HG03439 (cell line): ENCODE results near the gene GRK7.
A peak's percentile ranks its signal among the peaks of the same experiment; 100 is the strongest.

ENCODE experiments used
- ATAC-seq: cut with Tn5 transposase; IDR thresholded peaks from one replicate; pipeline ENCODE4 v1.9.1; 2021; ENCODE audit warnings: mild to moderate bottlenecking, moderate library complexity; ENCODE audit not compliant: unreplicated experiment

The GRK7 gene, protein sequence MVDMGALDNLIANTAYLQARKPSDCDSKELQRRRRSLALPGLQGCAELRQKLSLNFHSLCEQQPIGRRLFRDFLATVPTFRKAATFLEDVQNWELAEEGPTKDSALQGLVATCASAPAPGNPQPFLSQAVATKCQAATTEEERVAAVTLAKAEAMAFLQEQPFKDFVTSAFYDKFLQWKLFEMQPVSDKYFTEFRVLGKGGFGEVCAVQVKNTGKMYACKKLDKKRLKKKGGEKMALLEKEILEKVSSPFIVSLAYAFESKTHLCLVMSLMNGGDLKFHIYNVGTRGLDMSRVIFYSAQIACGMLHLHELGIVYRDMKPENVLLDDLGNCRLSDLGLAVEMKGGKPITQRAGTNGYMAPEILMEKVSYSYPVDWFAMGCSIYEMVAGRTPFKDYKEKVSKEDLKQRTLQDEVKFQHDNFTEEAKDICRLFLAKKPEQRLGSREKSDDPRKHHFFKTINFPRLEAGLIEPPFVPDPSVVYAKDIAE (N-terminal part only)

DNA sequence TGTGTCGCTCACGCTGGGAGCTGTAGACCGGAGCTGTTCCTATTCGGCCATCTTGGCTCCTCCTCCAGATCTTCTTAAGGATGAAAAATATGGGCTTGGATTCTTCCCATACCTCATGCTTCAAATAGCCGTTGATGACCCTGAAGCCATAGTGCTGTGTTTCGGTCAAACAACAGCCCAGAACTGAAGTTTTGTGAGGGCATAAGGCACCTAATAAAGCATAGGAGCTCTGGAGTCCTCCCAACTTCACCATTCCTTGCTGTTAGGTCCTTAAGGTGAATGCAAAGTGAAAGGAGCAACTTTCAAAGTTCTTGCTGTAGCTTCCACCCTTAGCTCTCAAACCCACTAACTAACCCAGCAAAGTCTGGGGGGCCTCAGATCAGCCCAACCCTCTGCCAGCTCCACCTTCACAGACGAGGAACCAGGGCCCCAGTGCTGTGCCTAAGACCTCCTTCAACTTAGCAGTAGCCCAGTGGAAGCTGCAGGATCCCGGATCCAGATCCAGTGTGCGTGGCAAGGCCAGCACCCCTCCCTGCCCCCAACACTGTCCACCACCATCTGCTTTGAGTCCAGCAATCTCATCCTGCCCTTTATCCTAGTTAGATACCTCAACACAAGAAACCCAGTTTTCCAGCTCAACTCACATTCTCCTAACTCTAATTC, at the start of gene GRK7:
Gene GRK7 (plus strand): TSS at position 321 of the 663 bp plus-strand sequence. CDS start 14,877 bp downstream, outside the sequence.
- ATAC-seq, result no peak

DNA sequence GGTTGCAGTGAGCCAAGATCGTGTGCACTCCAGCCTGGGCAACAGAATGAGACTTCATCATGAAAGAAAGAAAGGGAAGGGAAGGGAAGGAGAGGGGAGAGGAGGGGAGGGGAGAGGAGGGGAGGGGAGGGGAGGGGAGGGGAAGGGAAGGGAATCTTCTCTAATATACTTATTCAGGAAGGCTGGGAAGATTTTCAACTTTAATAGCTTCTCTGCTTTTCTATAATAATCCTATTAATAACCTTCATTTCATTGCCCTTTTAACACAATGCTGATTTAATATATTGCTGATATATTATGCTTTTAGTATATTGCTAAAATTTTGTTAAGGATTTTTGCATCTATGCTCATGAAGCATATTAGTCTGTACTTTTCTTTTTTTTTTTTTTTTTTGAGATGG, 48.5 kb upstream of the GRK7 start:
- no peak for ATAC-seq

DNA sequence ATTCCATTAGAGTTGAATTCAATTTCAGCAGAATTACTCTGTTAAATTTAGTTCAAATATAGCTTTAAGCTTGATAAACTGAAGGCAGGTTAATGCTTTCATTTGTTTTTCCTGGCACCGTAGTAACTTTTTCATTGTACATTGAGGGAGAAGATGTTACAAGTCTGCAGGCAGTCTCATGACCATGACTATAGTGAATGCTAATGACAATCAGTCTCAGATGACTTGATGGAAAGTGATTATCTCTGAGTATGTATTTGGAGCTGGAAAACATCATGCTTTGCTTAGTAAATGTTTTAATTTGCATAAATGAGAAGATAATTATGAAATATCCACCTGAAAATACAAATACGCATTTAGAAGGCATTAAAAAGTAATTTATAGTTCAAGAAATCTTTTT, 41.1 kb upstream of the GRK7 start:
- no peak for ATAC-seq

DNA sequence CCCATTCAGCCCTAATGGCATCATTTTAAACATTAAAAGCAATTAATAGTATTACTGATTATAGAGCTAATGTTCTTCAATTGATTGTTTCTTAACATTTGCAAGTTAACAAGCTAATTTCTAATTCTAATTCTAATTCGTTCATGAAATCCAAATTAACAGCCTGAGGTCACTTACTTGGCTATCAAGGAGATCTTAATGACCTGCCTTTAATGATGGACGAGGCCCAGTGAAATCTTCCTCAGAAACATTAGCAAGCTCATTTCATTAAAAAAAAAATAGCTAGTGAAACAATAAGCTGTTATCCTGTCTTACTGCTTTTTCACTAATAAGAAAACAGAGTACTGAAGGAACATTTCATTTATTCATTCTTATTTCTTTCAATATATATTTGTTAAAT, 40.6 kb upstream of the GRK7 start:
- ATAC-seq, result no peak

DNA sequence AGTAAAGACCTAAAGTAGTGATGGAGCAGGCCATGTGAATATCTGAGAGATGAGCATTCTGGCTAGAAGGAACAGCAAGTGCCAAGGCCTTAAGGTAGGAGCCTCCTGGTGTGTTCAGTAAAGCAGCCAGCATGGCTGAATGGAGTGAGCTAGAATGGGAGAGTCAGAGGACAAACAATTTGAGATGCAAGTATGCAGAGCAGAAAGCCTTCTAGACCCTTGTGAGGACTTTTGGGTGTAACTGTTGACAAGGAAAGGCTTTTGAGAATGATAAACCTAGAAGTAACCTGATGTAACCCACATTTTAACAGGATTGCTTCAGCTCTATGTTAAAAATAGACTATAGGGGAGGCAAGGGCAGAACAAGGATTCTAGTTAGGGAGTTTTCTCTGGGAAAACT, 40.0 kb upstream of the GRK7 start:
- no peak for ATAC-seq

DNA sequence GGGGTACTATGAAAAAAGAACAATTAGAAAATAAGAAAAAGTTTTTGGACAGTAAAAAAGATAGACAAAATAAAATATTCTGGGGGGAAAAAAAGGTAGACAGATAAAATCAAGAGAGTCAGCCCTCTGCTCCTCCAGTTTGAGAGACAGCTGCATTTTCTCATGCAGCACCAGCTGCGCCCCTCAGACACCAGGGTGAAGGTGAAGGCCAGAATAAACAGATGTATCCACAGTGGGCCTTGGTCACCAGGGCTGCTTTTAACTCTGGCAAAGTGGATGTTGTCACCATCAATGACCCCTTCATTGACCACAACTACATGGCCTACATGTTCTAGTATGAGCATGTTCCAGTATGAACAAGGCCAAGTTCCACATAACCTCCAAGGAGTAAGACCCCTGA, 39.0 kb upstream of the GRK7 start:
- ATAC-seq, result no peak

DNA sequence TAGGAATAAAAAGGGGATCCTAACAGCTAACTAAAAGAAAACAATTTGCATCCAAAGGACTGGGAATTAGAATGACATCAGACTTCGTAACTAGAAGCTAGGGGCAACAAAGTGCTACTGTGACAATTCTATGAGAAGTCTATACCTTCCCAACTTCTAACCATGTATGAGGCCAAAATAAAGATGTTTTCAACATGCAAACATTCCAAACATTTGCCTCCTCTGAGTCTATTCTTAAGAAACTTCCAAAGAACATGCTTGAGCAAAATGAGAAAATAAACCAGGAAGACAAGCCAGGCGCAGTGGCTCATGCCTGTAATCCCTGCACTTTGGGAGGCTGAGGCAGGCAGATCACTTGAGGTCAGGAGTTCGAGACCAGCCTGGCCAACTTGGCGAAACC, 38.2 kb upstream of the GRK7 start:
- ATAC-seq, result no peak

DNA sequence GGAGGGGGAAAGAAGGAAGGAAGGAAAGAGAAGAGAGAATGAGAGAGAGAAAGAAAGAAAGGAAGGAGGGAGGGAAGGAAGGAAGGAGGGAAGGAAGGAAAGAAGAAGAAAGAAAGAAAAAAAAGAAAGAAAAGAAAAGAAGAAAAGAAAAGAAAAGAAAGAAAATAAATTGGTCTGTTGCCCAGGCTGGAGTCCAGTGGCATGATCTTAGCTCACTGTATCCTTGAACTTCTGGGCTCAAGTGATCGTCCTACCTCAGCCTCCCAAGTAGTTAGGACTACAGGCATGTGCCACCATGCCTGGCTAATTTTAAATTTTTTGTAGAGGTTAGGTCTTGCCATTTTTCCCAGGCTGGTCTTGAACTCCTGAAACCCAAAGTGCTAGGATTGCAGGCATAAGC, 36.7 kb upstream of the GRK7 start:
- ATAC-seq, result no peak

DNA sequence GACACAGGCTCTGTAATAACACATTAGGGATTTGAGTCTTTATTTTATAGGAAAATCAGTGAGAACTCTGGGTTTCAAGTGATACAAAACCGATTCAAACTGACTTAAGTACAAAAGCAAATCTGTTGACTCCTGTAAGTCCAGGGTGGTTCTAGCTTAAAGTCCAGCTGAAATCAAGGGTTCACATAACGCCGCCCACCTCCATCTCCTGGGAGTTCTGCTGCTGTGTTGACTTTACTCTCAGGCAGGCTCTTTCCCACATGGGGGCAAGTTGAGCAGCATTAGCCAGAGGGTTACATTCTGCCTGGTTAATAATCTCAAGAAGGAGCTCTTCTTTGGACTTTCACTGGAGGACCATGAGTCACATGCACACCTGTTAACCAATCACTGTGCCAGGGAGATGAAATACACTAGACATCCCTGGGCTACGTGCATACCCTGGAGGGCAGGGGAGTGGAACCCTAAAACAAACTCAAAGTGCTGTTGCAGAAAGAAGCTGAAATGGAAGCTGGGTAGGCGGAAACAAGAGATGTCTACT, 34.8 kb upstream of the GRK7 start:
- ATAC-seq, result no peak

DNA sequence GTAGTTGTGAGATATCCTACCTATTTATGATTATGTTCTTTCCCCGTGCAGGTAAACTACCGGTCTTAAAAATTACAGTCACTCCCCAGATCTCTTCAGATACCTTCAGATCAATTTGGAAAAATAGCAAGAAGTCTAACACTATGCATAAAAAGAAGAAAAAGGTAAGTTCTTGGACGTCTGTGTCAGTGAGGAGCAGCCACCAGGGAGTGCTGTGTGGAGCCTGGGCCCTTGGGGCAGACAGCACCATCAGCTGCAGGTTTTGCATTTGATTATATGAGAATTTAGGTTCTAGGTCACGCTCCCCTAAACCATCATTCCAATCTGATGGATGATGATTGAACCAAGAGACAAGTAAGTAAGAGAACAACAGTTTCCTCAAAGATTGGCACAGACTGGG, 34.0 kb upstream of the GRK7 start:
- ATAC-seq, result no peak

DNA sequence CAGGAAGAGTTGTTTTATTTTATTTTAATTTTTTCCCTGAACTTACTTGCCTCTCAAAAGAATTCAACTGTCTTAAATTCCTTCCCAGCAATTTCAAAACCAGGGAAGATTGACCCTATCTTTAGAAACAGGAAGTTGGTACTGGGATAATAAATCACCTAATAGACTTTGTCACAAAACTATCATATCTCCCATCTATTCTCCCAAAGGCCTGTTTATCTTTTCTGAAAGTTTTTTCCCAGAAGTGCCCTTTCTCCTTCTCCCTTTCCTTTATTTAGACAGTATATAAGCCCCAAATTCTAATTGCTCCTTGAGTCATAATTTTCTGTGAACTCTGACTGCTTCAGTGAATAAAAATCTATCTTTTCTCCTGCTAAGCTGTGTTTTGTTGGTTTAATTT, 28.0 kb upstream of the GRK7 start:
- ATAC-seq, result no peak

DNA sequence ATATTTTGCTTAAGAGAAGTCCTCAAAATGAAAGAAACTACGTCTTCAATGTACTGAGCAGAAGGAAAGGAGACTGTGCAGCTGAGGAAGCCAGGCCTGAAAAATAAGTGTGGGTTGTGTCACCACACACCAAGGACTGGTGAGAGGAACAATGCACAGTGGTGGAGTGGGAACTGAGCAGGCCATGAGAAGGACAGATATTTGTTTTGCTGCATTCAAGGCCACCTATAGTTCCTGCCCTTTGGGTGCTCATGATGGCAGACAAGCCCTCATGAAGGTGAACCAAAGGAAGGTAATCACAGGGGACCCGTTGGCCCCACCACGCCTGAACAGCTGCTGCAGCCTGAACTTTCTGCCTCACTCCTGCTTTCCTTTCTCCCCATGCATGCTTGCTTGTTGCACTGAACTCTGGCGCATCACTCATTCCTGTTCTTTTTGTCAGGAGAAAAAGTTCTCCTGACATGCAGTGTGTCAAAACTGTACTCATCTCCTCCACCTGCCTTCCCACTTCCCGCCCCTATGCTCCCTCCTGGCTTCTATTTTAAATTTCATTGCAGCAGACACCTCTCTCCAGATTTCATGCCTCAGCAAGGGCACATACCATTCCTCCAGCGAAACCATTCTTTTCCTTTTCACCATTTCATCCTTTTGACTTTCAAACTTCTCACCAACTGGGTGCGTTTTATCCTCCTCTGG, 27.3 kb upstream of the GRK7 start:
- ATAC-seq, result no peak

DNA sequence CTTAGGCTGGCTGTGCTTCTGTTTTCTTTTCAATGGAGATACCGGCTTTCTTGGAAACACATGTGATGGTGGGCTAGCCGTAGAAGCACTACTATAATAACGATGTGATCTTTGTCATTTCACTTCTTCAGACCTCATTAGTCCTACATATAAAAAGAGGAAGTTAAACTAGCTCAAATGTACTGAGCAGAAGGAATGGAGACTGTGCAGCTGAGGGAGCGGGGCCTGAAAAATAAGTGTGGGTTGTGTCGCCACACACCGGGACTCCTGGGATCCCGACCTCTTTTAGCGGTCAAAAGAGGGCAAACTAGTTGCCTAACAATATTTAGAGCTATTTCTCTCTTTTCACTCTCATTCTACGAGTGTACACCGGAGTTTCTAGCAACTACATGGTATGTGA, 26.1 kb upstream of the GRK7 start:
- no peak for ATAC-seq

DNA sequence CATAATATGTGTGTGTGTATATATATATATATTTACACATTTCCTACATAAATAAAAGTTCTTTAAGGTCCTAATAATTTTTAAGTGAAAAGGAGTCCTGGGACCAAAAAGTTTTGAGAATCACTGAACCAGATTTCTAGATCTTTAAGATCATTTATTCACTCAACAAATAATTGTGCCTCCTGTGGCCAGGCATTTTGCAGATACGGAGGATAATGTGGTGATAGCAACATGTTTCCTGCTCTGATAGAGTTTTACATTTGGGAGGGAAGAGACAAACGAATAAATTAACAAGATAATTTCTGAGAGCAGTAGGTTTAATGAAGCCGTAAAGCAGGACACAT, 25.6 kb upstream of the GRK7 start:
- no peak for ATAC-seq

DNA sequence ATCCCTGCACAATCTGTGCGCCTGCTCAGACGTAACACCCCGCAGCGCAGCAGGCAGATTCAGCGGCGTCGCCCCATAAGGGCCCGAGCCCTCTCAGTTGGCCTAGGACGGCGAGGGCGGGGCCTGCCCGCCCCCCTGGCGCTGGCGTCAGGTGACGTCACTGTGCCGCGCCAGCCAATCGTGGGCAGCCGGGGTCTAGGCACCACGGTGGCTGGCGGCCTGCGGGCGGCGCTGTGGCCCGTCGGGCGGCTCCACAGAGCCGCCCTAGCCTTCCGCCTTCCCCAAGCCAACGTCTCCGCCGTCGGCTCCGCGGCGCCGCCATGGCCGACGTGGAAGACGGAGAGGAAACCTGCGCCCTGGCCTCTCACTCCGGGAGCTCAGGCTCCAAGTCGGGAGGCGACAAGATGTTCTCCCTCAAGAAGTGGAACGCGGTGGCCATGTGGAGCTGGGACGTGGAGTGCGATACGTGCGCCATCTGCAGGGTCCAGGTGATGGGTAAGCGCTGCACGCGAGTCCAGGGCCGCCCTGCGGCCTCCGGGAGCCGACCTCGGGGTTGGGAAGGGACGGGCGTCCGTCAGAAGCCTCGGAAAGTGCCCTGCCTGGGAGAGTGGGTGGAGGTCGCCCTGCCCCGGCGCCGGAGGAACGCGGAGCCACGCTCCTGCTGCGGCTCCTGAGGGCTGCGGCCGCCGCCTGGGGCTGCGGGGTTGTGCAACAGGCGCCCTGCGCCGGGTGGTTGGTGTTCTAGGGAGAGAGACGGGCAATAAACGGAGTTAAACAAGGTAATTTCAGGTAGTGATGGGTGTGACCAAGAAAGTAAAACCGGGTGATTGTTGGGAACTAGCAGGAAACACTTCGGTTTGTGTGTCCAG, 25.0 kb upstream of the GRK7 start, which contains the start of gene RNF7:
Gene RNF7 (plus strand): TSS at position 277 of the 869 bp plus-strand sequence. CDS start 44 bp downstream, at position 321.
- ATAC-seq, result peak; percentile 93

DNA sequence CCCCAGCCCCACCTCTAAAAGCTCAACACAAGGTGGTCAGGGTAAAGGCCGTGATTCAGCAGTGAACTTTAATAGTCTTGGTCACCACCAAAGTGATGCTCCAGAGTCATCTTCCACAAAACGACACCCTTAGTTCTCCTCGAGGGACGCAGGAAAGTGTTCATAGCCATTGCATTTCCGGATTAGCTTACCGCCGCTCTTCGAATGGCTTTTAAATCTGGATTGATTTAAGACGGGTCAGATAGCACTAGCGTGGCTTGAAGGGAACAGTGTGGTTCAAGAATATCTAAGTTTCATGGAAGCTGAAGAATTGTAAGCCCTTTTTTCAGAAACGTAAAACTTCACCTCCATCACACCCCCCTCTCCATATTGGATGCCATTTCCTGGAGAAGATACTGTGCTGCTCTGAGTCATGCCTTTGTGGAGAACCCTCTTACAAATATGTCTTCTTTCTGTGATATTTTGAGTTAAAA, 24.3 kb upstream of the GRK7 start:
- ATAC-seq, result peak; percentile 0

DNA sequence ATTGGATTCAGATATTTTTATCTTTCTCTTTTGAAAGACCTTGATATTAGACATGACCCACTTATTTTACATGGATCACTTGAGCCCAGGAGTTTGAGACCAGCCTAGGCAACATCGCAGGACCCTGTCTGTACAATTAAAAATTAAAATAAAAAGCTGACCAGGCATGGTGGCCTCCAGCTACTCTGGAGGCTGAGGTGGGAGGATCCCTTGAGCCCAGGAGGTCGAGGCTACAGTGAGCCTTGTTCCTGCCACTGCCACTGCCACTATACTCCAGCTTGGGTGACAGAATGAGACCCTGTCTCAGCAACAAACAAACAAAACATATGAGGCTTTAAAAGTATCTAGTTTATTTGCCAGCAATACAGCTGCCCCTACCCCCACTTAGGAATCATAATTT, 23.5 kb upstream of the GRK7 start:
- no peak for ATAC-seq

DNA sequence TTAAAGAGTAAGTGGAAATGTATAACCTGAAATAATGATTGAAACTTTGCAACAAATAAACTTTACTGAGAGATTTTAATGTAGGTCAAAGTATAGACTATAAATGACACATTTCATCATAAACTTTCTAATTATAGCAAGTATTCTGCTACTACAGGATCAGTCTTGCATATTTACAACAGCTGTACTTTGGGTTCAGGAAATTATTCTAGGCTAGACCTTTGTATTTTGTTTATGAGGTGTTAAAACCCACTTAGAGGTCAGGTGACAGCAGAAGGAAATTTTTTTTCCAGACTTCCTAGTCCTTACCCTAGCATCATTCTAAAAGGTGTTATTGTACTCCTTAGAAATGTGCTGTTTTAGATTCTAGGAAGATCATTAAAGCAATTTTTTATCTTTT, 22.9 kb upstream of the GRK7 start:
- no peak for ATAC-seq

DNA sequence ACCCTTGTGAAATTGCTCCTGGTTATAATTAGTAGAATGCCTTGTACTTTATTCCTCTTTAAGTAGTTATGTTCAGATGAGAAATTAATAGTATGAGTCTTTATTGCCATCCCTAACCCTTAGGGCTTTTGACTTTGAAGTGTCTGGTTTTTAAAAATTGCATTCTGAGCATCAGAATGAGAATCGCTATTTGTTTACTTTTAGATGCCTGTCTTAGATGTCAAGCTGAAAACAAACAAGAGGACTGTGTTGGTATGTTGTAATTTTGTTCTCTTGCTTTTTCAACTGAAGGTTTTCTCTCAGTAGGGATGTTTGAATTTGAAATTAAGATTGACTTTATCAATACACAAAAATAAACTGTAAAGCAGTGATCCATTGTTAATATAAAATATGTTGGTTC, 19.9 kb upstream of the GRK7 start:
- no peak for ATAC-seq

DNA sequence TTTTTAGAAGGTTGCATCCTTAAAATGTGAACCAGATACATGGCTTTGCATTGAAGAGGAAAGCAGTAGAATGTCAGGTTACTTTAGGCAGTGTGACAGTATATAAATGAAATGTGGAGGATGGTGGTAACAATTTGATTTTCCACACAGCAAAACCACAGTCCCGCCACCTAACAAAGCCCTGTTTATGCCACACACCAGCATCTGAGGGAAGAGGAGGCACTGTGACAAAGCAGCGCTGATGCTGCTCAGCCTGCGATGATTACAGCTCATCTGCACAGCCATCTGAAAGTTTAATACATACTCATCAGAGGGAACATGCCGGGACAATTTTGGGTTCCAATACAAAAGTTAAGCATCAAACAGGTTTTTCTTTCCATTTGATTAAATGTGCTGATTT, 16.2 kb upstream of the GRK7 start:
- ATAC-seq, result no peak
